Neutrophil (primary cell): Measurements from ENCODE around the gene CHN2.

Source experiments
- H3K27ac ChIP-seq: fragments of 200-600 bp; sonication (generic); 2 replicates; pipeline ENCODE4 v1.5.1; 2016; ENCODE audit warnings: mild to moderate bottlenecking, moderate library complexity
- H3K27me3 ChIP-seq: fragments of 200-600 bp; sonication (generic); 2 replicates; pipeline ENCODE4 v1.6.0; 2016; ENCODE audit warnings: mild to moderate bottlenecking
- H3K36me3 ChIP-seq: fragments of 200-600 bp; sonication (generic); 2 replicates; pipeline ENCODE4 v1.5.1; 2017
- H3K4me1 ChIP-seq, 2 experiments: fragments of 200-600 bp in 1 of 2; sonication (generic) in 1 of 2; 1 replicate in 1 of 2; 2 replicates in 1 of 2; pipeline versions ENCODE4 v1.5.1 to v1.6.1; 2013 to 2016; ENCODE audit warnings: low read depth in 1 of 2, low read length in 1 of 2, mild to moderate bottlenecking in 1 of 2, moderate library complexity in 1 of 2; ENCODE audit not compliant: control insufficient read depth in 1 of 2, insufficient read depth in 1 of 2
- H3K4me3 ChIP-seq, 2 experiments: fragments of 200-600 bp in 1 of 2; sonication (generic) in 1 of 2; 1 replicate in 1 of 2; 2 replicates in 1 of 2; pipeline ENCODE4 v1.5.1; 2013 to 2016; ENCODE audit warnings: low read depth in 1 of 2, low read length in 1 of 2, mild to moderate bottlenecking in 1 of 2, moderate library complexity in 1 of 2
- H3K9me3 ChIP-seq: fragments of 200-600 bp; sonication (generic); 2 replicates; pipeline ENCODE4 v1.5.1; 2016
- CTCF ChIP-seq: fragments of 200-600 bp; sonication (generic); IDR thresholded peaks from 2 replicates; pipeline ENCODE4 v1.5.1; 2016; ENCODE audit warnings: antibody characterized with exemption

Gene CHN2

DNA sequence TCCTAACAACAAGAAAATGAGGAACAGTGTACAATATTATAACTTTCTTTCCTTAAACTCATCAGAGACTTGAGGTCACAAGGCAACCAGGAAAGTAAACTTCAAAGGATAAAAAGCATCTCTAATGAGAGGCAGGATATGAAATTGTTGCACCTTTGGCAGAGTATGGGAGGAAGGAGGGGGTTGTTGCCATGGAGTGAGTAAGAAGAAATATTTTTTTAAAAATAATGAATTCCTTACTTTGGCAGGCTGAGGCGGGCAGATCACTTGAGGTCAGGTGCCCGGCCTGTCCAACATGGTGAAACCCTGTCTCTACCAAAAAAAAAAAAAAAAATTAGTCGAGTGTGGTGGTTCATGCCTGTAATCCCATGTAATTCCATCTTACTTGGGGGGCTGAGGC is 21.1 kb upstream of the CHN2 start:
- Histone ChIP-seq H3K4me1 (no peaks in the 10 kb centered on the region), H3K27me3 (peaks cover 3% of the 10 kb centered on the region), H3K36me3 (no peaks in the 10 kb centered on the region), H3K27ac (no peak overlapping the region), H3K9me3 (no peaks in the 10 kb centered on the region), H3K4me3 (no peak overlapping the region)
- no peak for TF ChIP-seq CTCF

- H3K4me1 ChIP-seq = no peaks in the 10 kb centered on the region
- H3K27ac ChIP-seq = no peak overlapping the region
- peaks cover 3% of the 10 kb centered on the region for H3K27me3 ChIP-seq
- no peaks in the 10 kb centered on the region for H3K9me3 ChIP-seq
- H3K36me3 ChIP-seq = no peaks in the 10 kb centered on the region
- TF ChIP-seq CTCF = no peak
- H3K4me3 ChIP-seq = no peak overlapping the region
Observed at GRCh38 chr7:29177963-29178600, 16.5 kb upstream of the CHN2 start.

GRCh38 chr7:29179115-29179514 is 15.5 kb upstream of the CHN2 start:
- Histone ChIP-seq H3K27me3 (peaks cover 3% of the 10 kb centered on the region), H3K4me3 (no peak overlapping the region), H3K27ac (no peak overlapping the region), H3K9me3 (no peaks in the 10 kb centered on the region), H3K36me3 (no peaks in the 10 kb centered on the region), H3K4me1 (no peaks in the 10 kb centered on the region)
- no peak for TF ChIP-seq CTCF

DNA sequence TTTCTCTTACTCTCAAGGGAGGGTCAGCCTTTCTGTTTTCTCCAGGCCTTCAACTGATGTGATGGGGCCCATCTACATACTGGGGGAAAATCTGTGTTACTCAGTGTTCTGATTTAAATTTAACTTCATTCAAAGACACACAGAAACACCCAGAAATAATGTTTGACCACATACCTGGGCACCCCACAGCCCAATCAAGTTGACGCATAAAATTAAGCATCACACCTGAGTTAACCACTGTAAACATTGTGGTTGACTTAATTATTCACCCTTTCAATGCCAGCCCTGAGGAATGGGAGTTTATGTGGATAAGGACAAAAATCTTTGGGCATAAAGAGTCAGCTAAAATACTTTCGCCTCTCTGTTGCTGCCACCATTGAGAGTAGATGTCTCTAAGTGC is 10.0 kb upstream of the CHN2 start:
- no peaks in the 10 kb centered on the region for H3K4me1 ChIP-seq
- H3K4me3 ChIP-seq = no peak overlapping the region
- peaks cover 7% of the 10 kb centered on the region for H3K27me3 ChIP-seq
- no peak for TF ChIP-seq CTCF
- no peaks in the 10 kb centered on the region for H3K36me3 ChIP-seq
- no peak overlapping the region for H3K27ac ChIP-seq
- H3K9me3 ChIP-seq = no peaks in the 10 kb centered on the region

GRCh38 chr7:29185613-29186012 is 9.0 kb upstream of the CHN2 start:
- TF ChIP-seq CTCF = no peak
- H3K27me3 ChIP-seq = peaks cover 17% of the 10 kb centered on the region

More at GRCh38 chr7:29185613-29186012, 9.0 kb upstream of the CHN2 start:
- H3K9me3 ChIP-seq = no peaks in the 10 kb centered on the region
- no peak overlapping the region for H3K27ac ChIP-seq
- no peak overlapping the region for H3K4me3 ChIP-seq
- no peaks in the 10 kb centered on the region for H3K36me3 ChIP-seq
- H3K4me1 ChIP-seq = no peaks in the 10 kb centered on the region
